GM18907 (cell line): ENCODE results near the gene LRRC38.

Source experiments
- ATAC-seq: cut with Tn5 transposase; IDR thresholded peaks from one replicate; pipeline ENCODE4 v1.9.1; 2021; ENCODE audit warnings: mild to moderate bottlenecking, moderate library complexity; ENCODE audit not compliant: unreplicated experiment

Gene LRRC38

DNA sequence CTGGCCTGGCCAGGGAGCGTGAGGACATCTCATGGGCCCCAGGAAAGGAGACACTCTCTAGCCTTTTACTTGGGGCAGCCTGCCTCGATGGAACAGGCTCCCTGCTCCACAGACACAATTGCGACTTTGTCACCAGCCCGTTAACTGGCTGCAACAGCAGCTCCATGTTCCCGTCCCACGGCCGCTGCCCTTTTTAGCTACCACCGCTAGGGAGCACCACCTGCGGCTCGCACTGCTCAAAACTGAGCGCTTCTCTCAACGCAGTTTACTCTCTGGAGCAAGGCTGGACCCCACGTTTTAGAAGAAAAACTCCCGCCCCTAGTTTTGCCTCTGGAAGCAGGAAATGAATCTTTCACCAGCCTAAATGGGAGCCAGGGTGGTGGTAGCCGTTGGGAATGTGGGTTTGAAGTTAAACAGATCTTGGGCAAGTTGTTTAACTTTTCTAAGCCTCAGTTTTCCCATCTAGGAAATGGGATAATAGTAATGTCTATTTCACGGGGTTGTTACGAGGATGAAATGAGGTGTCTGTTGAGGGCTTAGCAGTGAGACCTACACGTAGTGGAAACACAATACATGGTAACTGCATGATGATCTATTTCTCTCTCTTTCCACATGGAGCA is 3.5 kb upstream of the LRRC38 start:
- ATAC-seq = no peak

DNA sequence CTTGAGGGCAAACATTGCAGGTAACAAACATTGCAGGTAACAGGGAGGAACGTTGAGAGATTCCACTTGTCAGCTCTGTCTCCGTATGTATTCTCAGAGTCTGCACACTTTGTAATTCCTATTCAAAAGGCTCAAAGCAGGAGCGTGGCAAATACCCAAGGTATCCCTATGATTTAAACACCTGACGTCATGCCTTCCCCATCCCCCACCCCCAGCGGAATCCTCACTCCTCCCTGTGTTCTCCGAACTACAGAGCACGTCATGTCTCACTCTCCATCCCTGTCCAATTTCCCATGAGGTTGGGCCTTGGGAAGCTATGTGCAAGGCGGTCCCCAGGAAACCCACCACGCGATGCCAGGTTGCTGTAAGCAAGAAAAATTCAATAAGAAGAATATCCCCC is 2.8 kb upstream of the LRRC38 start:
- no peak for ATAC-seq

DNA sequence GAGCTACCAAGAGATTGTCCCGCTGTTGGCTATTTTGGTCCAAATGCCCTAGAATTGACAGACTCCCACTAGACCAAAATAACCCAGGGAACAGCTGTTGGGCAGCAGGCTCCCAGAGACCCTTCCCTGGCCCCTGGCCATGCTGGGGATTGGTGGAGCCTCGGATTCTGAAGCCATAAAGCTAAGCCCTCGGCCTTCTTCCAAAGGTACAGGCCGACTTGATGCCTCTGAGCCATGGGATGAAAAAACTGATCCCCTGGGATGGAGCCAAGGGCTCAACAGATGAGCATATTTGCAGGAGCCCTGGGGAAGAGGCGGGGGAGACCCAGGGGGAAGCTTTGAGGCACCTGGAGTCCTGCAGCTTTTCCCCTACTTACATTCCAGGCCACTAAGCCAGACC is 1.0 kb upstream of the LRRC38 start:
- ATAC-seq = no peak

DNA sequence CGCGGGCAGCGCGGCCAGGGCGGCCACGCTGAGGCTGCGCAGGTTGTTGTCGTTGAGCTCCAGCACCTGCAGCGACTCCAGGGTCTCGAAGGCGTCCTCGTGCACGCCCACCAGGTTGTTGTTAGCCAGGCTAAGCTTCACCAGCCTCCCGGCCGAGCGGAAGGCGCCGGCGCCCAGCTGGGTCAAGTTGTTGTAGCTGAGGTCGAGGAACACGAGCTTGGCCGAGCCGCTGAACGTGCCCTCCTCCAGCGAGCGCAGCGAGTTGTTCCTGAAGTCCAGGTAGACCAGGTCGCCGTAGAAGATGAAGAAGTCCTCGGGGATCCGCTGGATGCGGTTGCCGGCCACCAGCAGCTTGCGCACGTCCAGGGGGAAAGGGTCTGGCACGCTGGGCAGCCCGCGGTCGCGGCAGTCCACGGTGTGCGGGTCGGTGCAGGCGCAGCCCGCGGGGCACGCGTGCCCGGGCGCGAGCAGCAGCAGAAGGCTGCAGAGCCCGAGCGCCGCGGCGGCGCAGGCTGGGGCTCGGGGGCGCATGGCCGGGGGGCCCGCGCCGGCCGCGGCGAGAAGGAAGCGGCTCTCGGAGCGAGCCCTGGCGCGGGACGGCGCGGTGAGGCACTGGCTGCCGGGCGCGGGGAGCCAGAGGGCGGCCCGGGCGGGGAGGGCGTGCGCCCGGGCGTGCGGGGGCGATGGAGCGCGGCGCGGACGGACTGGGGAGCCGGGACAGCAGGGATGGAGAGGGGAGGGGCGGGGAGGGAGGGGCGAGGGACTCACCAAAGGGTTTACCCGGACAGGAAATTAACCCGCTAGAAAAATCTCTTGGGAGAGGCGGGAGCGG is 524 bp downstream of the LRRC38 start:
- ATAC-seq = no peak

DNA sequence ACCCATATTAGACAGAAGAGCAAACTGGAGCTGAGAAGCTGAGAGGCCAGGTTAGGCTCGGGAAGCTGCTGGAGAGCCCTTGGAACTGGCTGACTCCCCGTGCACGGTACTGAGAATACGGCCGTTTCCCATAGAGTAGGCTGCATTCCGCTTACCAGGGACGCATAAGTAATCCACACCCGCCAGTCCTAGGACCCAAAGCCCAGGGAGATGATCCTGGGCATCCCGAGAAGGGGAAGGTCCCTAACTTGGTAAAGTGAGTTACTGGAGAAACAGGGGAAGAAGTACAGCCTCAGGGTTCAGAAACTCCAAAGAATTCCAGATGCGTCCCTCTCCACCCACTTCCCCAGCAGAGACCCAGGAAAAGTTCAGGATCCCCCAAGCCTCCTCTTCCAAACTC is 1.3 kb downstream of the LRRC38 start:
- ATAC-seq = no peak

GRCh38 chr1:13510499-13510898 is 3.3 kb downstream of the LRRC38 start:
- no peak for ATAC-seq

DNA sequence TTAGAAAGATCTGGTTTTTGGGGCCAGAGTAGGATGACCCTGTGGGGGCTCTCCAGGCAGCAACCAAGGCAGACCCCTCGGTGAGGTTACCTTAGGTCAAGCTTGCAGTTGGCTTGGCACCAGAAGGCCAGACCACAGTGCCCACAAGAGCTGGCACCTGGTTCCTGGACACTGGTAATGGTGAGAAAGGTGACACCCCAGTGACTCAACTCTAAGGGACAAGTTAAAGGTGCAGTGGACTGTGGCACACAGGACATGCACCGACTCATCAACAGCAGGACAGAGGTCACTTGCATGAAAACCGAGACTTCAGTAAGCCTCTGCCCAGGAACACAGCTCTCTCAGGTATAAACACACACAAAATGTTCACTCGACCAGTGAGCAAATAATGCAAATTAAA is 6.7 kb downstream of the LRRC38 start:
- ATAC-seq = no peak

GRCh38 chr1:13505020-13505419 is 8.8 kb downstream of the LRRC38 start:
- ATAC-seq = no peak

GRCh38 chr1:13500806-13501205 is 13.0 kb downstream of the LRRC38 start:
- ATAC-seq = no peak

- ATAC-seq = no peak
Measured at GRCh38 chr1:13499422-13499821, 14.4 kb downstream of the LRRC38 start.

- no peak for ATAC-seq
Measured at GRCh38 chr1:13498553-13498952, 15.2 kb downstream of the LRRC38 start.

DNA sequence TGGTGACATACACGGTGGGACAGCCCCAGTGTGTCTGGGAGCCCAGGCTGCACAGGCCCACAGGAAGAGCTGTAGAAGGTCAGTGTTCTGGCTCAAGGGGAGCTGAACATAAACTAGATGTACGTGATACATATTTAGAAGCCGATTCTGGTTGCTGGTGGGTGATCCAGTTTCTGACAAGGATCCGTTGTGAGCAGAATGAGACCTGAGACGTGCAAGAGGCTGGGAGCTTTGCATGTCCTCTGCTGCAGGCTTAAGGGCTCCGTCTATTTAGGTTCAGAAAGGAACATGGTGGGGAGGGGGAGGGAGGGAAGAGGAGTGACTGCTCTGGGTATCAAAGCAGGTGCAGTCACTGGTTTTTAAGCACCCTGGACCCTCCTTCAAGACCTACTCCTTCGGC is 18.6 kb downstream of the LRRC38 start:
- no peak for ATAC-seq

DNA sequence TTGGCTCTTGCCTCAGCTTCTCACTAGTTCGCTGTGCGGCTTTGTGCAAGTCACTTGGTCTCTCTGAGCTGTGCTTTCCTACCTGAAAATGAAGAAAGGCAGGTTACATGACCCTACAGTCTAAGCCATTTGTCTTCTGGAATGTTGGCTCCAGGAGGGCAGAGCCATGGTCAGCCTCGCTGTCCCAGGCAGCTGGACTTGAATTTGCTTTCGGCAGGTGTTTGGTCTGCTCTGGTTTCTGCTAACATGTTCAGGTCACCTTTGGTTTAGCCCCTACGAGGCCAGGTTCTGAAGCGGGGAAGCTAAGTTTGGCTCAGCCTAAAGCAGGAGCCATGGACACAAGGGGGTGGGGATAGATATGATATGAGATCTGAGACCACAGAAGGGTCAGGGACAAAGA is 19.1 kb downstream of the LRRC38 start:
- ATAC-seq = no peak

- ATAC-seq = no peak
Measured at GRCh38 chr1:13494025-13494424, 19.8 kb downstream of the LRRC38 start.

- ATAC-seq = no peak
Measured at GRCh38 chr1:13492711-13493110, 21.1 kb downstream of the LRRC38 start.

DNA sequence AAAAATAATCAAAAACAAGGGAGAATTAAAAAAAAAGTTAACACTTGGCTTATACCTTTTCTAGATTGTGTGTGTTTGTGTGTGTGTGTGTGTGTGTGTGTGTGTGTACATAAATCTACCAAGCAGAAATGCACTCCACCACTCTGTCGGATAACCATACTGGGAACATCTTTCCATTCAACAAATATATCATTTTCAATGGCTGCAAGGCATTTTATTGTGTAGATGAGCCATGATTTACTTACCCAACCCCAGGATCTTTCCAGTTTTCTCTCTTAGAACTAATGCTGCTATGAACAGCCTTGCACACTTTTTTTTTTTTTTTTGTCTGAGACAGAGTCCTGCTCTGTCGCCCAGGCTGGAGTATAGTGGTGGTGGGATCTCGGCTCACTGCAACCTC is 25.8 kb downstream of the LRRC38 start:
- no peak for ATAC-seq

DNA sequence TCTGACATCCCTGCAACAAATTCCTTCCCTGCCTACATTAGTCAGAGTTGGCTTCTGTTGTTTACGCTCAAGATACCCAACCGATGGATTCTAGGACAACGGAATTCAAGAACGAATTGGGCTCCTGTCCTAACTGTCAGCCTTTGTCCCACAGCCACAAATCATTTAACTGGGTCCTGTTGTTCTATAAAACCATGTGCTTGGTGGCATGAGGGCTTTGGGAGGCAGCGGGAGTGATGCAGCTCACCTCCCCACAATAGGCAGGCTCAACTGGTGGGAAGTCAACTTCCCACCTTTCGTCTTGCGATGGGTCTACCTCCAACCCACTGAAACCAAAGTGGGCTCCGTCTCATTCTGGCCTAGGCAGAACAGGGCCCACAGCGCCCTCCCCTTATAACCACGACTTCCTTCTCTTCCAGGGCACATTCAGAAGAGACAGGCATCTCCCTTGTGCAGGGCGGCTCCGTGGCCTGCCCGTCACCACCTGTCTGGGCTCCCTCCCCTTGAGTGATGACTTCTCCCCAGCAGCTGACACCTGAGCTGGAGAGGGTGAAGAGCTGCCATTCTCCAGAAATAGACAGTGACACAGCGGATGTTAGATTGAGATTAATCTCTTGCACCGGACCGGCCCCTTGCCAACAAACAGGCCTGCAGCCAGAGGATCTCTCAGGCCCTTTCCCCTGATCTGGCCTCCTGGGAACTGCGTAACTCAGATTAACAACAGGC is 26.5 kb downstream of the LRRC38 start:
- ATAC-seq = no peak

- no peak for ATAC-seq
Measured at GRCh38 chr1:13483946-13484345, 29.9 kb downstream of the LRRC38 start.

DNA sequence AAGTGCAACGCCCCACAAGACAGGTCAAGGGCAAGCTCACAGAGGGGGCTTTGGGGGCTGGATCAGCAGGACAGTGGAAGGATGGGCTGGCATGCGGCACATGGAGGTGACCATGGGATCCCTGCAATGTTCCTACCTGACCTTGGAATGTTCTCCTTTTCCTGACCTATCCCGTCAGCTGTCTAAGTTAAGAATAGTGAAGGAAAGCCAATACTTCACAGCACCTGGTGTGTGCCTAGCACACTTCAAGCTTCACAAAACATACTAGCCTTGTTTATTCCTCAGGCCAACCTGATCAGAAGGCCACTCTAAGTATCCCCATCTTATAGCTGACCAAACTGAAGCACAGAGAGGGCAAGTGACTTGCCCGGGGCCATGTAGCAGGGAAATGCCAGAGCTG is 31.2 kb downstream of the LRRC38 start:
- no peak for ATAC-seq

DNA sequence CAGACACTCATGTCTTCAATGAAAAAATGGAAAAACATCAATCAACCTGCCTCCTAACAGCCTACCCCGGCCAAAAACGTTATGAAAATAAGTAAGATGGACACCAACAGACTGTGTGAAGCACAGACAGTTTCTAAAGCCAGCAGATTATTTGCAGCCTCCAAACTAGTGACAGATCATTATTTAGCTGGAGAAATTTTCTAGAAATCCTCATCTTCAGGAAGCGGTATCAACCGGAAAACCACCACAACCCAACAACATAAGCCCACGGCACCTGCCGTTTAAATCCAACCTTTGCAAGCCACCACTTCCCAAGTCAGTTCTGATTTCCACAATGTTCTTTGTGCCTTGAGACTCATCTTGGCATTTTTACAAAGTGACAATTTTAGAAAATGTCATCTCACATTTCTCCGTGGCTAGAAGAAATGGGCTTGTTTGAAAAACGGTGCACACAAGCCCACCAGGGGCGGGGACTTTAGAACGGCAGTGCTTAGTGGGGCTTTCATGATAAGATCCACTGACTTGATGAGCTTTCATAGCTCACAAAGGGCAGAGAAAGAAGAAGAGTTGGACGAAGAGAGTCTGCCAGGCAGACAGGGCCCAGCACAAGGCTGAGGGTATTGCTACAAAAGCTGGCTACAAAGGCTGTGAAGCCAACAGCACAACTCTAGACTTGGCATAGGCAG is 34.5 kb downstream of the LRRC38 start:
- no peak for ATAC-seq

- ATAC-seq = no peak
Measured at GRCh38 chr1:13478692-13479091, 35.1 kb downstream of the LRRC38 start.
